DMS114 treated with DMSO at 0.1 percent for 48 hours (cell line): ENCODE measurements around the gene CMIP.

Source experiments
- DNase-seq: peaks from one replicate; lab custom pipeline; 2025; ENCODE audit not compliant: unreplicated experiment; lab: John Stamatoyannopoulos, UW

CMIP gene

GRCh38 chr16:81446907-81447268 is 2.3 kb downstream of the CMIP start:
- no peak for DNase-seq

DNA sequence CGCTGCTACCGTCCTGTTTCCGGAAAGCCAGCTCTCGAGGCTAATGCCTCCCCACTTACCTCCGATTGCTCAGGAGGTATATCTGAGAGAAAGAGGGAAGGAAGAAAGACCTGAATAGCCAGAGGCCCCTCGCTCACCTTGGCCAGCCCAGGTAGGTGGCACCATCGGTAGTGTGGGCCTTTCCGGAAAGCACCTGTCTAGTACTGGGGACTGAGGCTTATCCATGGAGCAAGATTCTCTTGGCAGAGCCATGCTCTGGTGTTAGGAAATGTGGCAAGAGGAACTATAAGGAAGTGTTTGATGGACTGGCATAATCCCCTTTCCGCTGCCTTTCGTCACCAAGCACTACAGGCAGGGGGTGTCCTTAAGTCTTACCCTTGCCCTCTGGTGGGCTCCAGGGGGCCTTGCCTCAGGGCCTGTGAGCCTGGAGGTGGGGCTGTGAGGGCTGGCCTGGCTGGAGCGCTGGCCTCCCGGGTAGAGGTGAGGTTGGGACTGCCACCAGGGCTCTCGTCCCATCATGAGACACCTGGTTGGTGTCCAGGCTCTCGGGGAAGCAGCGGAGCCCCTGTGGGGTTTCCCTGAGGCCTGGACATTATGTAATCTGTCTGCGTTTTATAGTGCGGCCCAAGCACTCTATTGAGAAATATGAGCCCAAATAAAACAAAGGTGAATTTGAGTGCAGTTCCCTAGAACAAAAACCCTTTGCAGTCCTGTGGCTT is 2.9 kb downstream of the CMIP start:
- no peak for DNase-seq

DNA sequence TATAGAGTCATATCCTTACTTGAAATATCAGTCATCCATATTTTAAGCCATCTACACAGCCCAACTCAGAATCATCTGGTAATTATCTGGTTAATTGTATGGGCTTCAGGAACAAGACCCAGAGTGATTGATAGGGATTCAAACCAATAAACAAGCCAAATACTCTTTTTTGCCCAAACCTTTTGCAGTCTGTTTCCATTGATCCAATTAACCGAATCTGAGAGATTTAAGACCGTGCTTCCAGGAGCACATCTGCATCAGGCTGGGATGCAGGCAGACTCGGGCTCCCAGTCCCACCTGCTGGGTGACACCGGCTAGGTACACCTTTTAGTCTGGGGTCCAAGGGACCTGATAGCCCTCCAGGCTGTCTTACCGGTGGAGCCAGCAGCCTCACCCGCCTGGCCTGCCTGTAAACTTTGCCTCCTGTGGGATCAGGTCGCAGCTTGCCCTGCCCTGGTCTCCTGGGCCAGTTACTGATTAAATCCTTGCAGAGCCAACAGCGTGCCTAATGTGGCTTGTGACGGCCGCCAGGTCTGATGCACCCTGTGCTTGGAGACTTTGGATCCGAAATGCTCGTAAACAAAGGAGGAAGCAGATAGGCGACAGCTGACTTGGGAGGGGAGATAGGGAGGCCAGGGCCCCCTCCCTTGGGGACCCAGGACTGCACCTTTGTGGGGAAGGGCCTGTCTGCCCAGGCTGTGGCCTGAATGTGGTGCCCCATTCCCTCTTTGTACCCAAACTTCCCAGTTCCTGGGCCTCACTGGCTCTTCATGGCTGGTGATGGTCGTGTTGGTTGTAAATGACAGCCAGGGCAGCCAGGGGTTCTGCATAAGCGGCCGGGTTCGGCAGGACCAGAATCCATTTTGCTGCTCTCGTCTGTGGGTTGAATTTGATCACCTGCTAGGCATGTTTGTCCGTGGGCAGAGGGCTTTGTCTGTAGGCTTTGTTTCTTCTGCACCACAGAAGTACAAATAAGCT is 3.8 kb downstream of the CMIP start:
- no peak for DNase-seq

GRCh38 chr16:81449241-81449640 is 4.6 kb downstream of the CMIP start:
- DNase-seq, result no peak

DNA sequence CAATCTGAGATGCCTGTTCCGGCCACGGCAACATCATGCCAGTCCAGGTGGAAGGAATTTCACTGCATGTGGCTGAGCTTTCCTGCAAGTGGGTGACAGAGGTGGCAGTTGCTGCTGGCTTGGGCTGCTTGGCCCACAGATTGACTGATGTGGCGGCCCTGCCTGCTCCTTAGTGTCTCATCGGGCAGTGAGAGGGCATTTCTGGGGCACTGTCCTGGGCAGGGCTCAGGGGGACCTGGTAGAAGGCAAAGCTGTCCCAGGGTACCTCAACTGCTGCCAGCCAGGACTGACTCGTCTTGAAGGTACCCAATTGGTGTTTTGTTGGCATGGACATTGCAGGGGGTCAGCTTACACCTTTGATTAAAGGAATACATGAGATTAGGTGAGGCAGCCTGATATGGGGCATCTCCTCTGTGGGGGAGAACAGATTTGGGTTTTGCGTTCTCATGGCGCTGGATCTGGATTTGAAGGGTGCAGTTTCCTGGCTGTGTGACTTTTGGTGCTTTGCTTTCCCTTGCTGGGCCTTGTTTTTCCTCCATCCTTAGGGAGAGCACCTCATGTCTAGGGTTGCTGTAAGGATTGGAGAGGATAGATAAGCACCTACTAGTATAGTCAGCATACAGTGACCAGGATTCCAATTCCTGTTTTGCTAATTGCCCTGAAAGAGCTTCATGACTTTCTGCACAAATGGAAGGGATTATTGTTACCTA is 5.4 kb downstream of the CMIP start:
- DNase-seq, result no peak

GRCh38 chr16:81450783-81451491 is 6.3 kb downstream of the CMIP start:
- no peak for DNase-seq

GRCh38 chr16:81451753-81452680 is 7.4 kb downstream of the CMIP start:
- DNase-seq, result no peak

- no peak for DNase-seq
These were observed 8.6 kb downstream of the CMIP start for GRCh38 chr16:81453091-81453728.

- no peak for DNase-seq
These were observed 9.4 kb downstream of the CMIP start for GRCh38 chr16:81454044-81454443.

DNA sequence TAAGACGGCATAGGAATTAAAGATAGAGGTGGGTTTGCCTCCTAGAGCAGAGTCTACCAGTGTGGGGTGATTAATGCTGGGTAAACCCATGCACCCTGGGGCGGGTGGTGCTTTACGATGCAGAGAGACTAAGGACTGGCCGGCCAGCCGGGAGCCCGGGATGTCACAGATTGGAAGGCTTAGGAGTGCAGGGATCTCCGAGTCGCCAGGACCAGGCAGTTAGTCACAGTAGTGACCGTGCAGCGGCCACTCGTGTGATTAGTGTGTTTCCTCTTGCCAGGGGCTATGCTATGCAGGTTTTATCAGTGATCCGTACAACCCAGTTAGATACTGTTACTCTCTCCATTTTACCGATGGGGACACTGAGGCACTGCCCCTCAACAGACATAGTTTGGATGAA is 10.4 kb downstream of the CMIP start:
- no peak for DNase-seq

GRCh38 chr16:81455720-81456494 is 11.3 kb downstream of the CMIP start:
- no peak for DNase-seq

GRCh38 chr16:81456523-81457325 is 12.1 kb downstream of the CMIP start:
- DNase-seq, result no peak

DNA sequence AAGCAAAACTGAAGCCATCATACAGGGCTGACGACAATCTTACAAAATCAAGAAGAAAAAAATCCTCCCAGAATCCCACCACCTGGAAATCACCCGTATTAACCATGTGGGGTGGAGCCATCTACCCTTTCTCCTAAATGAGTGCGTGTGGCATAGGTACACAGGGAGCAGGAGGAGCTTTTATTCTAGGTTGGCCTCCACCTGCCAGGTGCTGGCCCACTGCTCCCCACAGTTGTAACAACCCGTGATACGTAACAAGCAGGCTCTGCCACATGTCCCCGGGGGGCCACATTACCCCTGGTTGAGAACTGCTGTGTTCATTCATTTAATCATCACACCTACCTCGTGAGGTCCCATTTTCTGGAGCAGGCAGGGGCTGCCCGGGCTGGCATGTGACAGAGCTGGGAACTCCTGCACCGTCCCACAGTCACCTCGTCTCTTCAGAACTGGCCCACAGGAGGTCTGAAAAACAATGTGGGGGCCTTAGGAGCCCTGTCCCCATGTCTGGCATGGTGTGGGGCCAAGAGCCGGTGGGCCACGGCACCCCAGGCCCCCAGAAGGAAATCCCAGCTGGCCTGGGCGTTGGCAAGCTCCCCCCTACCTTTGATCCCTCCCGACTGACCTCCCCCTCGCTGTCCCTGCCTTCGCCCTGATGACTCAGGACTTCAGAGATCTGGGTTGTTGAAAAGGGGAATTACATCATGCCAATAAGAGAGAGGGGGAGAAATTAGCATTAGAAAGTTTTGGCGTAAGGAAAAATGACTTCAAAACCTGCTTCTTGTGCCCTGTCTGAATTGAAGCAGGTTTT is 12.9 kb downstream of the CMIP start:
- no peak for DNase-seq

DNA sequence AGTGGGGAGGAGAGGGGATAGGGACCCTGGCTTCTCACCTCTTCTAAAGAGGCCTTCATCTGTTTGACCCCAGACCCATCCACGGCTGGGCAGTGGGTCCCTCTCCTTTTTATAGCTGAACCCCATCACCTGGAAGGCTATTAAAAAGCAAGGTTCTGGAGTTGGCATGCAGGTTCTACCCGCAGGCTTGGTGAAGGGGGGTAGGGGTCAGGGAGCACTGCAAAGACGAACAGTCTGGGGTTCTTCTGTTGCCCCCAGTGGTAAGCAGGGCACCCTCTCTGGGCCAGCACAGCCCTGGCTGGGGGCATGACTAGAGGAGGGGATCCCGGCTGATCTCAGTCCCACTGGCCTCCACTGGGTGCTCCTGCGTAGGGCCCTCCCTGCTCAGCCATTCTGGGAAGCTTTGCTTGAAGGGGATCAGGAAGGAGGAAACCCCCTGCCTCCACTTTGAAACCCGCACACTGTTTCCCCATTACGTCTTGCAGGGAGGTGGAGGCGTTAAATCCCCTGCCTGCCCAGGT is 13.6 kb downstream of the CMIP start:
- no peak for DNase-seq

GRCh38 chr16:81458827-81459598 is 14.4 kb downstream of the CMIP start:
- no peak for DNase-seq

GRCh38 chr16:81460075-81460474 is 15.5 kb downstream of the CMIP start:
- DNase-seq, result no peak
